Liver (tissue), 3 donors: ENCODE data around the gene GATB.

Source experiments
- ATF3 ChIP-seq: IDR thresholded peaks from 2 replicates; pipeline ENCODE4 v1.6.1; 2016; ENCODE audit warnings: antibody characterized with exemption
- CTCF ChIP-seq: fragments of 150-350 bp; IDR thresholded peaks from 2 replicates; pipeline ENCODE4 v1.5.1; 2017; ENCODE audit warnings: improper control_type of control experiment, low read depth, low read length; ENCODE audit not compliant: missing input control
- EGR1 ChIP-seq, 2 donors: IDR thresholded peaks; 2 replicates each; pipeline ENCODE4 v1.6.1; 2016 to 2018; ENCODE audit warnings: antibody characterized with exemption in 2 of 2, low read depth in 2 of 2
- GABPA ChIP-seq, 2 donors: IDR thresholded peaks in 1 of 2; conservative IDR thresholded peaks in 1 of 2; 2 replicates each; pipeline ENCODE4 v1.6.1; 2016; ENCODE audit warnings: antibody characterized with exemption in 2 of 2, mild to moderate bottlenecking in 1 of 2, moderate library complexity in 1 of 2
- JUND ChIP-seq, 2 donors: IDR thresholded peaks; 2 replicates each; pipeline ENCODE4 v1.6.1; 2016; ENCODE audit warnings: antibody characterized with exemption in 2 of 2
- MAX ChIP-seq: IDR thresholded peaks from 2 replicates; pipeline ENCODE4 v1.6.1; 2016; ENCODE audit warnings: antibody characterized with exemption
- SP1 ChIP-seq: IDR thresholded peaks from 2 replicates; pipeline ENCODE4 v1.6.1; 2018; ENCODE audit warnings: antibody characterized with exemption, mild to moderate bottlenecking
- TAF1 ChIP-seq: conservative IDR thresholded peaks from 2 replicates; pipeline ENCODE4 v1.6.1; 2016; ENCODE audit warnings: antibody characterized with exemption, mild to moderate bottlenecking
- ZBTB33 ChIP-seq: IDR thresholded peaks from 2 replicates; pipeline ENCODE4 v1.6.1; 2016; ENCODE audit warnings: antibody characterized with exemption
- TF ChIP-seq, protein P1 (sequence below): IDR thresholded peaks from 2 replicates; pipeline ENCODE4 v1.6.1; 2016; ENCODE audit warnings: antibody characterized with exemption, mild to moderate bottlenecking
- donor health status: healthy.
- donor health status: healthy.

- TF ChIP-seq CTCF: no peak
- no peak for TF ChIP-seq MAX
- TF ChIP-seq GABPA (IDR thresholded peaks at IDR 0.05 in 1 of 2, conservative IDR thresholded peaks at IDR 0.05 in 1 of 2): no peak
- TF ChIP-seq JUND (IDR thresholded peaks at IDR 0.05): no peak
- TF ChIP-seq ATF3: no peak
- no peak for TF ChIP-seq ZBTB33
- TF ChIP-seq SP1: no peak
- TF ChIP-seq TAF1: no peak
- TF ChIP-seq, protein P1, sequence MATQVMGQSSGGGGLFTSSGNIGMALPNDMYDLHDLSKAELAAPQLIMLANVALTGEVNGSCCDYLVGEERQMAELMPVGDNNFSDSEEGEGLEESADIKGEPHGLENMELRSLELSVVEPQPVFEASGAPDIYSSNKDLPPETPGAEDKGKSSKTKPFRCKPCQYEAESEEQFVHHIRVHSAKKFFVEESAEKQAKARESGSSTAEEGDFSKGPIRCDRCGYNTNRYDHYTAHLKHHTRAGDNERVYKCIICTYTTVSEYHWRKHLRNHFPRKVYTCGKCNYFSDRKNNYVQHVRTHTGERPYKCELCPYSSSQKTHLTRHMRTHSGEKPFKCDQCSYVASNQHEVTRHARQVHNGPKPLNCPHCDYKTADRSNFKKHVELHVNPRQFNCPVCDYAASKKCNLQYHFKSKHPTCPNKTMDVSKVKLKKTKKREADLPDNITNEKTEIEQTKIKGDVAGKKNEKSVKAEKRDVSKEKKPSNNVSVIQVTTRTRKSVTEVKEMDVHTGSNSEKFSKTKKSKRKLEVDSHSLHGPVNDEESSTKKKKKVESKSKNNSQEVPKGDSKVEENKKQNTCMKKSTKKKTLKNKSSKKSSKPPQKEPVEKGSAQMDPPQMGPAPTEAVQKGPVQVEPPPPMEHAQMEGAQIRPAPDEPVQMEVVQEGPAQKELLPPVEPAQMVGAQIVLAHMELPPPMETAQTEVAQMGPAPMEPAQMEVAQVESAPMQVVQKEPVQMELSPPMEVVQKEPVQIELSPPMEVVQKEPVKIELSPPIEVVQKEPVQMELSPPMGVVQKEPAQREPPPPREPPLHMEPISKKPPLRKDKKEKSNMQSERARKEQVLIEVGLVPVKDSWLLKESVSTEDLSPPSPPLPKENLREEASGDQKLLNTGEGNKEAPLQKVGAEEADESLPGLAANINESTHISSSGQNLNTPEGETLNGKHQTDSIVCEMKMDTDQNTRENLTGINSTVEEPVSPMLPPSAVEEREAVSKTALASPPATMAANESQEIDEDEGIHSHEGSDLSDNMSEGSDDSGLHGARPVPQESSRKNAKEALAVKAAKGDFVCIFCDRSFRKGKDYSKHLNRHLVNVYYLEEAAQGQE: no peak
- TF ChIP-seq EGR1 (IDR thresholded peaks at IDR 0.05; ENCODE audit: low read depth in 2 of 2): no peak
These were observed 107.8 kb downstream of the GATB start for GRCh38 chr4:151652841-151653547.
